ENCODE results near the gene TNFAIP8.
"Not testable (repeated sequence)": the region's sequence is repeated elsewhere in the genome, so short reads cannot be mapped to it uniquely, and the experiment has no call there.

GRCh38 chr5:119428574-119428973 lies 72.8 kb downstream of the TNFAIP8 start:
- not testable (repeated sequence) for TF ChIP-seq CTCF, POLR2A (IDR thresholded peaks at IDR 0.05)

All from esophagus squamous epithelium (tissue), 4 donors.